ENCODE results near the gene NIN. TPM values are rescaled to one million over a fixed set of nuclear protein-coding genes. Genes with fewer than 3 reads are reported as not detected.

The NIN gene
- total RNA-seq, 4 donors from 2014 or later, result 22.7 to 32.2 (median 28.5) TPM

GRCh38 chr14:50758305-50758704, 72.7 kb downstream of the NIN start:
- 94 to 96% methylated on average over 7 of the region's 7 CpGs for WGBS, 2 donors
- DNase-seq (ENCODE audit: low spot score in 2 of 2), result no peak
- intact Hi-C loops (cut with DNase I; ENCODE audit: low total_unique reads), result no loop called here
- no peak overlapping the region for H3K4me3 ChIP-seq (ENCODE audit: low read depth, poor library complexity, severe bottlenecking)
- no peak for TF ChIP-seq CTCF (IDR thresholded peaks at IDR 0.05)
- TF ChIP-seq POLR2A (IDR thresholded peaks at IDR 0.05), result no peak

- DNase-seq (ENCODE audit: low spot score in 2 of 2), result no peak
- intact Hi-C loops (cut with DNase I; ENCODE audit: low total_unique reads), result no loop called here
- H3K4me3 ChIP-seq (ENCODE audit: low read depth, poor library complexity, severe bottlenecking), result no peak overlapping the region
- no peak for TF ChIP-seq POLR2A (IDR thresholded peaks at IDR 0.05)
- TF ChIP-seq CTCF (IDR thresholded peaks at IDR 0.05), result no peak
- 91 to 92% methylated on average over 4 of the region's 4 CpGs for WGBS, 2 donors
Measured at GRCh38 chr14:50757702-50758101, 73.3 kb downstream of the NIN start.

DNA sequence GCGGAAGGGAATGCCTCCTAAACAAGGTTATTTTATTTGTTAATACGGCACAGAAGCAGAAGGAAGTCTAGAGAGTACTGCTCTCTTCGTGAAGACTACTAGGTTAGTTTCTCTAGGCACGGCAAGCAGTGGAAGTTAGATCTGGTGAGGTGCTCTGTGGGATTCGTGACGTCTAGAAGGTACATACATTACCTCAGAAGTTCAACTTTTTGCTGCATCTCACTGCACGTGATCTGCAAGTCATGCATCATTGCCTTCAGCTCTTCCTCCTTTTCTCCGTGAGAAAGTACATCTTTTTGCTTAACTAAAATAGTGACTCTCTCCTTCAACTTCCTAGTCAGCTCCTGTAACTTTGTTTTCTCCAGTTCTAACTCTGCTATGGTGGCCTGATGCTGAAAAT, 74.7 kb downstream of the NIN start:
- intact Hi-C loops (cut with DNase I; ENCODE audit: low total_unique reads), result no loop called here

GRCh38 chr14:50750323-50750722, 80.6 kb downstream of the NIN start:
- 97 to 100% methylated on average over 1 of the region's 1 CpG for WGBS, 2 donors
- DNase-seq (ENCODE audit: low spot score in 2 of 2), result no peak
- TF ChIP-seq POLR2A (IDR thresholded peaks at IDR 0.05), result no peak
- no peak for TF ChIP-seq CTCF (IDR thresholded peaks at IDR 0.05)
- intact Hi-C loops (cut with DNase I; ENCODE audit: low total_unique reads), result no loop called here
- no peak overlapping the region for H3K4me3 ChIP-seq (ENCODE audit: low read depth, poor library complexity, severe bottlenecking)

More for the DNA sequence above, 74.7 kb downstream of the NIN start:
- WGBS, 2 donors, result 84 to 93% methylated on average over 8 of the region's 8 CpGs
- DNase-seq (ENCODE audit: low spot score in 2 of 2), result no peak
- no peak for TF ChIP-seq CTCF (IDR thresholded peaks at IDR 0.05)
- TF ChIP-seq POLR2A (IDR thresholded peaks at IDR 0.05), result no peak
- no peak overlapping the region for H3K4me3 ChIP-seq (ENCODE audit: low read depth, poor library complexity, severe bottlenecking)

GRCh38 chr14:50745401-50746058, 85.4 kb downstream of the NIN start:
- DNase-seq (ENCODE audit: low spot score in 2 of 2), result no peak
- H3K4me3 ChIP-seq (ENCODE audit: low read depth, poor library complexity, severe bottlenecking), result no peak overlapping the region
- no peak for TF ChIP-seq CTCF (IDR thresholded peaks at IDR 0.05)
- no peak for TF ChIP-seq POLR2A (IDR thresholded peaks at IDR 0.05)
- 96 to 98% methylated on average over 5 of the region's 5 CpGs for WGBS, 2 donors
- intact Hi-C loops (cut with DNase I; ENCODE audit: low total_unique reads), result no loop called here

DNA sequence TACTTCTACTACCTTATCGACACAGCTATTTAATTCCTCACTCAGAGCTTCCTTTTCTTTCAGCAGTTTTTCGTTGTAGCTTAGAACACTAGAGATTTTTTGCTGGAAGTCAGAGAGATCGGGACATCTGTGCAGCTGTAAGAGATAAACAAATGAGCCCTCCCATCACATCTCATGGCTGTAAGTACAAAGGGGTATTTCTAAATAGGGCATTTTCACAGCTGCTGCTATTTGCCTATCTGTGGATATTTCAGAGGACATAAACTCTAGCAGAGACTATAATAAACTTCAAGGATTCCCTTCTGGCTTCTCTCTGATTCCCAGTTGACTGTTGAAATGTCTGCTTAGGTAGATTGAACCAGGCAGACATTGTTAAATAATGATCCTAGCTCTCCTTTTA, 86.7 kb downstream of the NIN start:
- no peak for DNase-seq (ENCODE audit: low spot score in 2 of 2)
- intact Hi-C loops (cut with DNase I; ENCODE audit: low total_unique reads), result no loop called here
- 80% methylated on average over 3 of the region's 3 CpGs for WGBS, 2 donors
- no peak for TF ChIP-seq CTCF (IDR thresholded peaks at IDR 0.05)
- no peak for TF ChIP-seq POLR2A (IDR thresholded peaks at IDR 0.05)
- H3K4me3 ChIP-seq (ENCODE audit: low read depth, poor library complexity, severe bottlenecking), result no peak overlapping the region

All from lower leg skin (tissue), 4 donors.